ENCODE results near the gene ZMYND11.

Gene ZMYND11

GRCh38 chr10:191703-192518 is 56.7 kb downstream of the ZMYND11 start:
- no peak for DNase-seq (ENCODE audit: low spot score)

GRCh38 chr10:194281-194680 is 59.0 kb downstream of the ZMYND11 start:
- no peak for DNase-seq (ENCODE audit: low spot score)

- no peak for DNase-seq (ENCODE audit: low spot score)
These were observed 65.2 kb downstream of the ZMYND11 start for GRCh38 chr10:200405-200804.

GRCh38 chr10:201328-201771 is 66.1 kb downstream of the ZMYND11 start:
- DNase-seq (ENCODE audit: low spot score): no peak

GRCh38 chr10:208616-209015 is 73.4 kb downstream of the ZMYND11 start:
- DNase-seq (ENCODE audit: low spot score): no peak

- DNase-seq (ENCODE audit: low spot score): no peak
These were observed 74.1 kb downstream of the ZMYND11 start for GRCh38 chr10:209357-209756.

GRCh38 chr10:210297-210696 is 75.0 kb downstream of the ZMYND11 start:
- DNase-seq (ENCODE audit: low spot score): no peak

- no peak for DNase-seq (ENCODE audit: low spot score)
These were observed 80.2 kb downstream of the ZMYND11 start for GRCh38 chr10:215444-215843.

GRCh38 chr10:218798-219197 is 83.5 kb downstream of the ZMYND11 start:
- DNase-seq (ENCODE audit: low spot score): no peak

GRCh38 chr10:219731-220472 is 84.6 kb downstream of the ZMYND11 start:
- no peak for DNase-seq (ENCODE audit: low spot score)

- no peak for DNase-seq (ENCODE audit: low spot score)
These were observed 89.3 kb downstream of the ZMYND11 start for GRCh38 chr10:224571-224970.

GRCh38 chr10:226018-226417 is 90.8 kb downstream of the ZMYND11 start:
- no peak for DNase-seq (ENCODE audit: low spot score)

- no peak for DNase-seq (ENCODE audit: low spot score)
These were observed 91.8 kb downstream of the ZMYND11 start for GRCh38 chr10:227014-227413.

- DNase-seq (ENCODE audit: low spot score): no peak
These were observed 93.1 kb downstream of the ZMYND11 start for GRCh38 chr10:228366-228765.

GRCh38 chr10:230758-231157 is 95.5 kb downstream of the ZMYND11 start:
- DNase-seq (ENCODE audit: low spot score): no peak

GRCh38 chr10:232061-232460 is 96.8 kb downstream of the ZMYND11 start:
- no peak for DNase-seq (ENCODE audit: low spot score)

- DNase-seq (ENCODE audit: low spot score): no peak
These were observed 97.6 kb downstream of the ZMYND11 start for GRCh38 chr10:232878-233277.

- no peak for DNase-seq (ENCODE audit: low spot score)
These were observed 99.6 kb downstream of the ZMYND11 start for GRCh38 chr10:234708-235406.

GRCh38 chr10:235915-236314 is 100.7 kb downstream of the ZMYND11 start:
- no peak for DNase-seq (ENCODE audit: low spot score)

GRCh38 chr10:239109-239508 is 103.9 kb downstream of the ZMYND11 start:
- no peak for DNase-seq (ENCODE audit: low spot score)

- DNase-seq (ENCODE audit: low spot score): no peak
These were observed 106.2 kb downstream of the ZMYND11 start for GRCh38 chr10:241451-241850.

GRCh38 chr10:241966-242643 is 106.8 kb downstream of the ZMYND11 start:
- DNase-seq (ENCODE audit: low spot score): no peak
